Aorta (tissue), 5 donors: ENCODE results near the gene TXNRD2. TPM values are rescaled to one million over a fixed set of nuclear protein-coding genes. Genes with fewer than 3 reads are reported as not detected.

Experiments
- ATAC-seq: fragments of 200-7000 bp; cut with Tn5 transposase; one replicate; pipeline ENCODE4 v1.9.1; 2022; ENCODE audit warnings: moderate library complexity; ENCODE audit not compliant: low FRiP score
- DNase-seq, 2 donors: peaks; one replicate each; pipeline ENCODE4 v3.0.0-alpha.2; 2020
- H3K27ac ChIP-seq, 2 donors: one replicate each; pipeline ENCODE4 v1.5.1; 2013; ENCODE audit warnings: low read length in 2 of 2, mild to moderate bottlenecking in 2 of 2, moderate library complexity in 2 of 2, control low read depth in 1 of 2, inconsistent platforms in 1 of 2, low read depth in 1 of 2
- H3K27me3 ChIP-seq, 2 donors: one replicate each; pipeline ENCODE4 v1.6.1; 2013; ENCODE audit warnings: control low read depth in 1 of 2, low read length in 1 of 2, mild to moderate bottlenecking in 1 of 2, moderate library complexity in 1 of 2; ENCODE audit not compliant: insufficient read depth in 2 of 2, control insufficient read depth in 1 of 2
- H3K36me3 ChIP-seq, 2 donors: one replicate each; pipeline ENCODE4 v1.6.1; 2013; ENCODE audit warnings: control low read depth in 1 of 2, low read length in 1 of 2, mild to moderate bottlenecking in 1 of 2; ENCODE audit not compliant: insufficient read depth in 2 of 2, control insufficient read depth in 1 of 2
- H3K4me1 ChIP-seq, 2 donors: one replicate each; pipeline ENCODE4 v1.6.1; 2013; ENCODE audit warnings: low read length in 2 of 2, control low read depth in 1 of 2, mild to moderate bottlenecking in 1 of 2, moderate library complexity in 1 of 2; ENCODE audit not compliant: insufficient read depth in 2 of 2, control insufficient read depth in 1 of 2
- H3K4me3 ChIP-seq, 2 donors: one replicate each; pipeline ENCODE4 v1.5.1; 2013; ENCODE audit warnings: low read length in 2 of 2, control low read depth in 1 of 2, mild to moderate bottlenecking in 1 of 2
- H3K9me3 ChIP-seq: one replicate; pipeline ENCODE4 v1.6.1; 2013; ENCODE audit warnings: mild to moderate bottlenecking, low read length; ENCODE audit not compliant: control insufficient read depth
- WGBS, 2 donors: extraction: QIAGEN DNeasy Blood & Tissue Kit; methylation state at CpG; one replicate each; pipeline ENCODE4 v1.1.7; 2013; 5-methylcytosine and 5-hydroxymethylcytosine counted together
- intact Hi-C, 2 donors: fragments of 100-400 bp; cut with DNase I; formaldehyde crosslinking; loops; one replicate each; pipeline versions ENCODE4 v1.14.2 to v1.15.0; 2022
- polyA plus RNA-seq, 2 donors: library from polyadenylated mRNA; stranded (reverse); fragments of 200-250 nt; gene quantifications; one replicate each; pipeline ENCODE4 v1.2.3, GENCODE V29; 2013
- total RNA-seq, 2 donors: library from RNA; stranded (reverse); fragmentation: NEBNext Ultra II Directional; extraction: Animal tissue kit (Norgen Biotek cat#: 25700); gene quantifications; one replicate each; pipeline ENCODE4 v1.2.1, GENCODE V29; 2021
- donor health status: healthy with polysubstance abuse.
- donor health status: Bipolar disorder and iron deficiency.
- donor health status: DM: no; HTN: no; CAD: no.
- donor health status: DM: no; HTN: no; CAD: no.
- donor health status: DM: yes; HTN: yes; CAD: no.

Gene TXNRD2
- total and polyA plus RNA-seq, 4 donors, result 13.3 to 59.0 (median 25.2) TPM

DNA sequence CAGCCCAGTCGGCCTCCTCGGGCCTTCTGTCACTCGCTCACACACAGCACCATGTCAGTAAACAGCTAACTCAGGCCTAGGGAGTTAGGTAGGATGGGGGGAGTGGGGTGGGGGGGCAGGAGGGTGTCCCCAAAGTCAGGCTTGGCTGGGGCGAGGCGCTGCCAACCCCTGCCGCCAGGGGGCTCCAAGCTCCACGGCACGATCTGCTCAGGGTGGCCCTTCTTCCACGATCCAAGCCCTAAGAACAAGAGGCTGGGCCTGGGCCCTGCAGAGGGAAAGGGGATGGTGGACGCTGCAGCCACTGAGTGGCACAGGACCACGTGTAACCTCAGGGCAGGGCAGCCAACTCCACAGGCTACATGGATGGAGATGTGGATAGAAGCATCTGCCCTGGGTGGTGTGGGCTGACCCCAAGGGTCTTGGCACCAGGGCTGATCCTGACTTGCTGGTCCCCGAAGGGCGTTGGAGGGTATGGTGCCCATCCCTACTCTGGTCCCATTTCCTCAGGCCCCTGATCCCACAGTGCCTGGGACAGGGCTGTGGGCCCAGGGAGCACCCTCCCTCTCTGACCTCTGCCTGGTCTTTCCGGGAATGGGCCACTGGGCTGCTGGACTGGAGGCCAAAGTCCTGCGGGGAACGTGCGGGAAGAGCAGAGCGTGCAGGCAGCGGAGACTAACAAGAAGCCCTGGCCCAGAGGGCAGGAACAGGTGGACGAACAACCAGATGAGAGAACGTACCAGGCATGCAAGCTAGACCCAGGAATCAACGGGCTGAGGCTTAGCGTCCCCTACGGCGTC lies 29.1 kb upstream of the TXNRD2 start:
- 48 to 52% methylated on average over 24 to 25 of the region's 25 CpGs for whole genome bisulfite sequencing, 2 donors
- intact Hi-C loops, result loop anchor here (1.0 to 10.0 kb wide), 2 partner anchors 43 to 114 kb away; partner anchors contain the start of gene DGCR8 (in 1 of the 2)
- DNase-seq (peak; percentile 76 to 92), ATAC-seq (peak; percentile 80)
- Histone ChIP-seq H3K36me3 (peaks cover 0 to 5% of the 10 kb centered on the region in 2 donors), H3K4me3 (no peak overlapping the region), H3K9me3 (no peaks in the 10 kb centered on the region), H3K27me3 (no peaks in the 10 kb centered on the region), H3K4me1 (no peaks in the 10 kb centered on the region), H3K27ac (no peak overlapping the region)

GRCh38 chr22:19970031-19970478 lies 28.4 kb upstream of the TXNRD2 start:
- DNase-seq (no peak), ATAC-seq (no peak)
- no peak overlapping the region for H3K27ac ChIP-seq
- no peaks in the 10 kb centered on the region for H3K27me3 ChIP-seq
- H3K4me1 ChIP-seq, result no peaks in the 10 kb centered on the region
- intact Hi-C loops, result loop anchor here (1.0 to 10.0 kb wide), 2 partner anchors 43 to 115 kb away; partner anchors contain the start of gene DGCR8 (in 1 of the 2)
- no peak overlapping the region for H3K4me3 ChIP-seq
- peaks cover 0 to 5% of the 10 kb centered on the region in 2 donors for H3K36me3 ChIP-seq
- WGBS, 2 donors, result 64 to 66% methylated on average over 8 to 9 of the region's 9 CpGs
- H3K9me3 ChIP-seq, result no peaks in the 10 kb centered on the region

GRCh38 chr22:19969141-19969928 lies 27.7 kb upstream of the TXNRD2 start:
- DNase-seq (no peak), ATAC-seq (no peak)
- 75 to 76% methylated on average over 9 to 11 of the region's 11 CpGs for WGBS, 2 donors
- intact Hi-C loops, result no loop called here
- no peaks in the 10 kb centered on the region for H3K4me1 ChIP-seq
- no peaks in the 10 kb centered on the region for H3K9me3 ChIP-seq
- H3K27me3 ChIP-seq, result no peaks in the 10 kb centered on the region
- no peak overlapping the region for H3K4me3 ChIP-seq
- no peak overlapping the region for H3K27ac ChIP-seq
- H3K36me3 ChIP-seq, result peaks cover 0 to 5% of the 10 kb centered on the region in 2 donors

DNA sequence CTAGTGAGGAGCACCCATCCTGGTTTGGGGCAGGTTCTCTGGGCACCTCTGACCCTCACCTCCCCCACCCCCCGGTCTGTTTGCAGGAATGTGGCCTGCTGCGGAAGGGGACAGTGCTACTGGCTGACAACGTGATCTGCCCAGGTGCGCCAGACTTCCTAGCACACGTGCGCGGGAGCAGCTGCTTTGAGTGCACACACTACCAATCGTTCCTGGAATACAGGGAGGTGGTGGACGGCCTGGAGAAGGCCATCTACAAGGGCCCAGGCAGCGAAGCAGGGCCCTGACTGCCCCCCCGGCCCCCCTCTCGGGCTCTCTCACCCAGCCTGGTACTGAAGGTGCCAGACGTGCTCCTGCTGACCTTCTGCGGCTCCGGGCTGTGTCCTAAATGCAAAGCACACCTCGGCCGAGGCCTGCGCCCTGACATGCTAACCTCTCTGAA lies 26.9 kb upstream of the TXNRD2 start:
- WGBS, 2 donors, result 77 to 82% methylated on average over 18 of the region's 18 CpGs
- Histone ChIP-seq H3K27ac (no peak overlapping the region), H3K4me3 (no peak overlapping the region), H3K4me1 (no peaks in the 10 kb centered on the region), H3K36me3 (peaks cover 0 to 5% of the 10 kb centered on the region in 2 donors), H3K27me3 (no peaks in the 10 kb centered on the region), H3K9me3 (no peaks in the 10 kb centered on the region)
- DNase-seq, result no peak
- intact Hi-C loops, result no loop called here
- ATAC-seq, result no peak

DNA sequence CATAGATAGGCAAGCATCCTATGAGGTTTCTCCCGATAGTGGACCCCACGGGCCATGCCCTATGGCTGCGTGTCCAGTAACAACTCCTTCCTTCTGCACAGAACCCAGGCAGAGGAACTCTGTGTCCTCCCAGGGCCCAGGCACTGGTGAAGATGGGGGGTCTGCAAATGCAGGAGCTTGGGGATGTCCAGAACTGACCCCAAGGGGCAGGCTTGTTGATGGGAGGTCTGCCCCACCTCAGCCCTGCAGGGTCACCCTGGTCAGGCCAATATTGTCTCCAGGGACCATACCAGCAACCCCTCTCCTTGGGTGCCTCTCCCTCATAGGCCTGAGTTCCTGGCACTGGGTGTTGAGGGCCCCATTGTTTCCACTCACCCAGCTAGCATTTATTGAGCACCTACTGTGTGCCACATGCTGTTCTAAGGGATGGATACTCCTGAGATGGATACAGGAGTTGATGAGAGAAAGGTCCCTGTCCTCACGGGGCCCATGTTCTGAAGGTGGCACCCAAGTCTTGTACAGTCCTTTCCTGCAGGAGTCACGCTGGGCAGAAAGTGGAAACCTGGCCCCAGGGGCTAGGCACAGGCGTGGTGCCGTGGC lies 26.3 kb upstream of the TXNRD2 start:
- no peaks in the 10 kb centered on the region for H3K27me3 ChIP-seq
- H3K9me3 ChIP-seq, result no peaks in the 10 kb centered on the region
- intact Hi-C loops, result no loop called here
- H3K36me3 ChIP-seq, result peaks cover 0 to 2% of the 10 kb centered on the region in 2 donors
- ATAC-seq (no peak), DNase-seq (no peak)
- H3K4me1 ChIP-seq, result no peaks in the 10 kb centered on the region
- H3K27ac ChIP-seq, result no peak overlapping the region
- H3K4me3 ChIP-seq, result no peak overlapping the region
- WGBS, 2 donors, result 84 to 86% methylated on average over 7 of the region's 7 CpGs

- Histone ChIP-seq H3K4me3 (no peak overlapping the region), H3K9me3 (no peaks in the 10 kb centered on the region), H3K36me3 (peaks cover 0 to 2% of the 10 kb centered on the region in 2 donors), H3K27me3 (no peaks in the 10 kb centered on the region), H3K27ac (no peak overlapping the region), H3K4me1 (no peaks in the 10 kb centered on the region)
- WGBS, 2 donors, result 61 to 64% methylated on average over 20 of the region's 20 CpGs
- intact Hi-C loops, result no loop called here
- DNase-seq (no peak), ATAC-seq (no peak)
Observed at GRCh38 chr22:19966908-19967750, 25.5 kb upstream of the TXNRD2 start.

DNA sequence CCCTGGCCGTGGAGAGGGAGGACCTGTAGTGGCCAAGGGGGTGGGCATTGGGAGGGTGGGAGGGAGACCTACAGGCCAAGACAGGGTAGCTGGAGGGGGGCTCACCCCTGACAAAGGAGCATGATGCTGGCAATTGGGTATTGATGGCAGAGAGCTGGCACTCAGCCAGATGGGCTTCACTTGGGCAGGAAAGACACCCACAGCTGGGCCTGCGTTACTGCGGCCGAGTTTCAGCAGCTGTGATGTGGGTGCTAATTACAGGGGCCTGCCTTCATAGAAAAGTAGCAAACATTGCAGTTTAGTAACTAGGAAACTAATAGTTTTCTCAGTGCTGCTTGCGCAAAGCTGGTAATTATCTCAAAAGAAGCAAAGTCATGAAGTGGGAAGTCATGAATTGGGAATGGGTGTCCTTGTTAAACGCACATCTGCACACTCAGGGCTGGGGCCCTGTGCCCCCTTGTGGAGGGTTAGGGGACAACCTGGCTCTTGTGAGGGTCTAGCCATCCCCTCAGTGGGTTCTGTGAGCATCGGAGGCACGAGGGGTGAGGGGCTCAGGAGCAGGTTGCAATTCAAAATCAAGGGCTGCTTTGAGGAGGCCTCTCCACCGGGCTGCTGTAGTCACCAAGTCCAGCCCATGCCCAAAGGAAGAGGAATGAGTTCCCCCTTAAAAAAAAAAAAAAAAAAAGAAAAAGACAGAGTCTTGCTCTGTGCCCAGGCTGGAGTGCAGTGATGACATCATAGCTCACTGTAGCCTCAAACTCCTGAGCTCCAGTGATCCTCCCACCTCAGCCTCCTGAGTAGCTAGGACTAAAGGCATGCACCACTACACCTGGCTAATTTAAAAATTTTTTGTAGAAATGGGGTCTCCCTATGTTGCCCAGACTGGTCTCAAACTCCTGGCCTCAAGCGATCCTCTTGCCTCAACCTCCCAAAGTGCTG lies 24.4 kb upstream of the TXNRD2 start:
- DNase-seq, result no peak
- 74 to 79% methylated on average over 10 of the region's 10 CpGs for WGBS, 2 donors
- Histone ChIP-seq H3K27ac (no peak overlapping the region), H3K27me3 (no peaks in the 10 kb centered on the region), H3K36me3 (peaks cover 0 to 2% of the 10 kb centered on the region in 2 donors), H3K9me3 (no peaks in the 10 kb centered on the region), H3K4me1 (no peaks in the 10 kb centered on the region), H3K4me3 (no peak overlapping the region)
- ATAC-seq, result no peak
- intact Hi-C loops, result no loop called here
